ENCODE data around the gene UST.
"Not testable (repeated sequence)": the region's sequence is repeated elsewhere in the genome, so short reads cannot be mapped to it uniquely, and the experiment has no call there.

DNA sequence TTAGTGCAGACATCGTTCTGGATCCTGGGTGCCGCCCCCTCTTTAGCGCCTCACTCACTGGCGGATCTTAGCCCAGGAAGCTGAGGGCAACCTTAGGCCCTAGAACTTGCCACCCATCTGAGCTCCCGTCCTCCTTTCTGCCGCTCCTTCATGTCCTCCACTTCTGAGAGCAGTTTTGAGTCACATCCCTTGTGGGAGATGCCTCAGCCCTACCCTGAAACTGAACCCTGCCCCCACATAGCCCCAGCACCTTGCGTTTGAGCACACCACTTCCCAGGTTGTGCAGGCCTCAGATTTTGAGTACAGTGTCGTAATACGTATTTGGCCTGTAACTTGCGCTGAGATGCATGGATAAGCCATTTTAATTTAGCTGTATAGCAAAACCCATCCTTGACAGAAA, 169.7 kb downstream of the UST start:
- TF ChIP-seq, protein P1, sequence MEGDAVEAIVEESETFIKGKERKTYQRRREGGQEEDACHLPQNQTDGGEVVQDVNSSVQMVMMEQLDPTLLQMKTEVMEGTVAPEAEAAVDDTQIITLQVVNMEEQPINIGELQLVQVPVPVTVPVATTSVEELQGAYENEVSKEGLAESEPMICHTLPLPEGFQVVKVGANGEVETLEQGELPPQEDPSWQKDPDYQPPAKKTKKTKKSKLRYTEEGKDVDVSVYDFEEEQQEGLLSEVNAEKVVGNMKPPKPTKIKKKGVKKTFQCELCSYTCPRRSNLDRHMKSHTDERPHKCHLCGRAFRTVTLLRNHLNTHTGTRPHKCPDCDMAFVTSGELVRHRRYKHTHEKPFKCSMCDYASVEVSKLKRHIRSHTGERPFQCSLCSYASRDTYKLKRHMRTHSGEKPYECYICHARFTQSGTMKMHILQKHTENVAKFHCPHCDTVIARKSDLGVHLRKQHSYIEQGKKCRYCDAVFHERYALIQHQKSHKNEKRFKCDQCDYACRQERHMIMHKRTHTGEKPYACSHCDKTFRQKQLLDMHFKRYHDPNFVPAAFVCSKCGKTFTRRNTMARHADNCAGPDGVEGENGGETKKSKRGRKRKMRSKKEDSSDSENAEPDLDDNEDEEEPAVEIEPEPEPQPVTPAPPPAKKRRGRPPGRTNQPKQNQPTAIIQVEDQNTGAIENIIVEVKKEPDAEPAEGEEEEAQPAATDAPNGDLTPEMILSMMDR (IDR thresholded peaks at IDR 0.05) = not testable (repeated sequence)
- not testable (repeated sequence) for TF ChIP-seq POLR2A (IDR thresholded peaks at IDR 0.05)

Data from right lobe of liver (tissue), 4 donors.